ENCODE results near the gene FHIP2A. TPM values are rescaled to one million over a fixed set of nuclear protein-coding genes. Genes with fewer than 3 reads are reported as not detected.
"Not testable (repeated sequence)": the region's sequence is repeated elsewhere in the genome, so short reads cannot be mapped to it uniquely, and the experiment has no call there.

Gene FHIP2A
- total RNA-seq, 1 donor from 2014 or later: 31.7 TPM

- no peak for TF ChIP-seq CTCF (IDR thresholded peaks at IDR 0.05; ENCODE audit: partially characterized antibody, unreplicated experiment)
- H3K27me3 Mint-ChIP-seq (ENCODE audit: unreplicated experiment): no peaks in the 10 kb centered on the region
- H3K4me1 Mint-ChIP-seq (ENCODE audit: low read depth, unreplicated experiment): no peaks in the 10 kb centered on the region
- no peak overlapping the region for H3K4me3 Mint-ChIP-seq (ENCODE audit: unreplicated experiment)
- H3K27ac Mint-ChIP-seq (ENCODE audit: unreplicated experiment): no peak overlapping the region
- H3K9me3 Mint-ChIP-seq (ENCODE audit: unreplicated experiment): no peaks in the 10 kb centered on the region
- peaks cover 5% of the 10 kb centered on the region for H3K36me3 Mint-ChIP-seq (ENCODE audit: unreplicated experiment)
- DNase-seq: no peak
Measured at GRCh38 chr10:114837690-114838089, 16.1 kb downstream of the FHIP2A start.

GRCh38 chr10:114839901-114840300 is 18.3 kb downstream of the FHIP2A start:
- Mint-ChIP-seq H3K27ac (ENCODE audit: unreplicated experiment) (no peak overlapping the region), H3K36me3 (ENCODE audit: unreplicated experiment) (peaks cover 5% of the 10 kb centered on the region)

GRCh38 chr10:114845978-114846693 is 24.6 kb downstream of the FHIP2A start:
- TF ChIP-seq CTCF (IDR thresholded peaks at IDR 0.05; ENCODE audit: partially characterized antibody, unreplicated experiment): no peak
- no peak for DNase-seq
- Mint-ChIP-seq H3K36me3 (ENCODE audit: unreplicated experiment) (peaks cover 11% of the 10 kb centered on the region), H3K4me1 (ENCODE audit: low read depth, unreplicated experiment) (no peaks in the 10 kb centered on the region), H3K27me3 (ENCODE audit: unreplicated experiment) (no peaks in the 10 kb centered on the region), H3K27ac (ENCODE audit: unreplicated experiment) (no peak overlapping the region), H3K4me3 (ENCODE audit: unreplicated experiment) (no peak overlapping the region), H3K9me3 (ENCODE audit: unreplicated experiment) (no peaks in the 10 kb centered on the region)

More at GRCh38 chr10:114839901-114840300, 18.3 kb downstream of the FHIP2A start:
- Mint-ChIP-seq H3K4me1 (ENCODE audit: low read depth, unreplicated experiment) (no peaks in the 10 kb centered on the region), H3K4me3 (ENCODE audit: unreplicated experiment) (no peak overlapping the region), H3K9me3 (ENCODE audit: unreplicated experiment) (no peaks in the 10 kb centered on the region), H3K27me3 (ENCODE audit: unreplicated experiment) (no peaks in the 10 kb centered on the region)
- TF ChIP-seq CTCF (IDR thresholded peaks at IDR 0.05; ENCODE audit: partially characterized antibody, unreplicated experiment): no peak
- no peak for DNase-seq

- H3K4me1 Mint-ChIP-seq (ENCODE audit: low read depth, unreplicated experiment); DNase-seq; H3K4me3 Mint-ChIP-seq (ENCODE audit: unreplicated experiment); H3K9me3 Mint-ChIP-seq (ENCODE audit: unreplicated experiment); H3K27ac Mint-ChIP-seq (ENCODE audit: unreplicated experiment); H3K27me3 Mint-ChIP-seq (ENCODE audit: unreplicated experiment): not testable (repeated sequence)
- H3K36me3 Mint-ChIP-seq (ENCODE audit: unreplicated experiment): peaks cover 11% of the 10 kb centered on the region
Measured at GRCh38 chr10:114847517-114847916, 25.9 kb downstream of the FHIP2A start.

- no peaks in the 10 kb centered on the region for H3K4me1 Mint-ChIP-seq (ENCODE audit: low read depth, unreplicated experiment)
- TF ChIP-seq CTCF (IDR thresholded peaks at IDR 0.05; ENCODE audit: partially characterized antibody, unreplicated experiment): no peak
- no peaks in the 10 kb centered on the region for H3K9me3 Mint-ChIP-seq (ENCODE audit: unreplicated experiment)
- H3K36me3 Mint-ChIP-seq (ENCODE audit: unreplicated experiment): peaks cover 11% of the 10 kb centered on the region
- H3K4me3 Mint-ChIP-seq (ENCODE audit: unreplicated experiment): no peak overlapping the region
- no peak overlapping the region for H3K27ac Mint-ChIP-seq (ENCODE audit: unreplicated experiment)
- H3K27me3 Mint-ChIP-seq (ENCODE audit: unreplicated experiment): no peaks in the 10 kb centered on the region
- no peak for DNase-seq
Measured at GRCh38 chr10:114849674-114850073, 28.1 kb downstream of the FHIP2A start.
